HG03460 (cell line): Measurements from ENCODE around the gene TRIM49B.
"Not testable (repeated sequence)": the region's sequence is repeated elsewhere in the genome, so short reads cannot be mapped to it uniquely, and the experiment has no call there.

Experiments
- ATAC-seq: cut with Tn5 transposase; IDR thresholded peaks from one replicate; pipeline ENCODE4 v1.9.1; 2021; ENCODE audit not compliant: unreplicated experiment

TRIM49B gene

GRCh38 chr11:49028523-49028922 is at the start of gene TRIM49B:
Gene TRIM49B (plus strand): TSS chr11:49028823. CDS start chr11:49031600, 2,777 bp downstream.
- ATAC-seq = not testable (repeated sequence)

GRCh38 chr11:48983785-48984184 is 44.8 kb upstream of the TRIM49B start, which contains the start of gene TRIM51G:
Gene TRIM51G (minus strand): TSS chr11:48983885. CDS start chr11:48981695, 2,190 bp downstream.
- ATAC-seq = not testable (repeated sequence)

GRCh38 chr11:49048229-49048628 is 19.6 kb downstream of the TRIM49B start:
- not testable (repeated sequence) for ATAC-seq

GRCh38 chr11:49049821-49050220 is 21.2 kb downstream of the TRIM49B start:
- ATAC-seq = not testable (repeated sequence)

- ATAC-seq = not testable (repeated sequence)
These were observed 30.4 kb downstream of the TRIM49B start, which contains the start of gene TRIM64C for GRCh38 chr11:49059012-49059411. Gene TRIM64C (minus strand): TSS chr11:49059112. CDS start chr11:49059112, 0 bp downstream.

GRCh38 chr11:49069897-49070296 is 41.3 kb downstream of the TRIM49B start:
- ATAC-seq = not testable (repeated sequence)
